Ramos (cell line): ENCODE measurements around the gene SDHAF3.
"Not testable (repeated sequence)": the region's sequence is repeated elsewhere in the genome, so short reads cannot be mapped to it uniquely, and the experiment has no call there.

Source experiments
- in situ Hi-C: fragments of 300-500 bp; cut with MboI; formaldehyde crosslinking; loops from one replicate; pipeline ENCODE4 v1.14.3; 2022; ENCODE audit warnings: low sequenced_read_pairs; ENCODE audit not compliant: unreplicated experiment

Gene SDHAF3

GRCh38 chr7:97117372-97118188 is at the start of gene SDHAF3:
Gene SDHAF3 (plus strand): TSS chr7:97117698. CDS start chr7:97117724, 26 bp downstream.
- in situ Hi-C loops: no loop called here

DNA sequence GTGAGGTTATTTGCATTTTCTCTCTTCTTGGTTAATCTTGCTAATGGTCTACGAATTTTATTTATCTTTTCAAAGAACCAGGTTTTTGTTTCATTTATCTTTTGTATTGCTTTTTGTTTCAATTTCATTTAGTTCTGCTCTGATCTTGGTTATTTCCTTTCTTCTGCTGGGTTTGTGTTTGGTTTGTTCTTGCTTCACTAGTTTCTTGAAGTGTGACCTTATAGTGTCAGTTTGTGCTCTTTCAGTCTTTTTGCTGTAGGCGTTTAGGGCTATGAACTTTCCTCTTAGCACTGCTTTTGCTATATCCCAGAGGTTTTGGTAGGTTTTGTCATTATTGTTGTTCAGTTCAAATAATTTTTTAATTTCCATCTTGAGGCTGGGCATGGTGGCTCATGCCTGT is 45.5 kb upstream of the SDHAF3 start:
- in situ Hi-C loops: not testable (repeated sequence)

- in situ Hi-C loops: no loop called here
Measured at GRCh38 chr7:97075928-97076327, 41.6 kb upstream of the SDHAF3 start.

DNA sequence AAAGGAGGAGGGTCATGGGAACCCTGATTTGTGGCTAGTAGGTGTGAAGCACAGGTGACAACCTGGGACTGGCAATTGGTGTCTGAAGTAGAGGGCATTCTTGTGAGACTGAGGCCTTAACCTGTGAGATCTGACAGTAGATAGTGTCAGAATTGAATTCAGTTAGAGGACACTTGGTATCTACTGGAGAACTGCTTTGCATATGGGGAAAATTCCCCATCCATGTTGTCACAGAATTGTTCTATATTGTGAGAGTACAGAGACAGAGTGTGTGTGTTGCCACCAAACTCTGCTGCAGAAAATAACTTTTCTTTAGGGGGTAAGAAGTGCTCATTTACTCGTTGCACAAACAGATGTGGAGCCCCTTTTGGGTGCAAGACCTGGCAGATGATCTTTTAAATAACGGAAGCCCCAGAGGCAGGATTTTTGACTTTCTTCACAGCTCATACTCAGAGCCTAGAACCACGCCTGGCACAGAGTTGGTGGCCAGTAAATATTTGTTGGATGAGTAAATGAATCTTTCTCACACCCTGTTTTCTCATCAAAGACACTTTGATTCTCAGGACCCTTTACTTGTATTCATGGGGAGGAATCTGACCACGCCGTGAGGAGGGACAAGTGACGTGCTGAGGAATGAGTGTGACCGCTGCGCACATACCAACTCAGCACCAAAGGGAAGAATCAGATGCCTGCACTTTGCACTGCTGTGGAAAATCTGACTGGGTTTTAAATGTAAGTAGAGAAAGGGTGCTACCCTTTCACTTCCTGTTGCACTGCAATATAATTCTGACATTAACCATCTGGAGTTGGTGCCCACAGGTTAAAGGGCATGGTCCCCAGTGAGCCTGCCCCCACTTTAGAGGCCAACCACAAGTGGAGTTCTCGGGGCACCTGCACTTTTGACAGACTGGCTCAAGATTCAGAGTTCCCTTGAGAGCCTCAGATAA is 39.2 kb upstream of the SDHAF3 start:
- in situ Hi-C loops: no loop called here

DNA sequence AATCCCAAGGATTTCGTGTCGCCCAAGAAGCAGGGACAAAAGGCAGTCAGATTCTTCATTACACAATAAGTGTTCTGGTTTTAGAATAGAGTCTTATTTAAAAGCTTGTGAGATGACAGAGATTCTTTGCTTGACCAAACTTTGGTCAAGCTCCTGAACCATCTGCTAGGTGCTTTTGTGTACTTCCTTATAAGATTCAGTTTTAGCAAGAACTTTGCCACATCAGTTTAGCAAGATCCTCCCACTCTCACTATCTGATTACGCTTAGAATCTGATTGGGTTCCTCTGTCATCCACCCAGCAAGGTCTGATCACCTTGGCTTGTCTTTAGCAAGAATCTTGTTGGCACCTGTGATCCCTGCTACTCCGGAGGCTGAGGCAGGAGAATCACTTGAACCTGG is 38.2 kb upstream of the SDHAF3 start:
- in situ Hi-C loops: no loop called here

DNA sequence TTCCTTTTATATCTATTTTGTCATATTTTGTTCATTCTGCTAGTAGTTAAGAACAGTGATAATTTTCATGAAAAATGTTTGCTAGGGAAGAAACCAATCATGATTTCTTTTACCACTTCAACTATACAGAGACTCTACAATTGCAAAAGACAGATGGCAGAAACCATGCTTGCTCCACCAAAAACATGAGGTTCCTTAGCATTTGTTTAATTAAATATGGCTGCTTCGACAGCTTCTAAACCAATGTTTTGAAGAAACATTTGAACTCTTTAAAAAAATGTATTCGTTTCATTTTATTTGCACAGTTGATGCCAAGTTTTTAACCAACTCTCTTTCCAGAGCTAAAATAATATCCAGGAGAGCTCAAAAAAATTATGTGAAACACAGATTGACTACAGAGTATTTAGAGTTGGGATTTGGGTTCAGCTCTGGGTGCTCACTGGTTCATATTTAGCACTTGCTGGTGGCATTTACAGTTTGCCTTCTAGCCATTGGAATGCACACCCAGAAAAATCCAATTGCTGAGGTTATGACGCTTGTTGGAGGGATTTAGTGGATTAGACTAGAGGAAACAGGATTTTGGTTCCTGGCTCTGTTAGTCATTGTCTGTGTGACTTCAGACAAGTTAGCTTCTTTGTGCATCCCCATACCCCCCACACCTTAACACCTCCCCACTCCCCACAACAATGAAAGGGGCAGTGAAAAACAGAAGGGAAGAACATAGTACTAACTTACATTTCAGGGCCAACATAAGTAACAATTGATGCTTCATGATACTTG is 35.8 kb upstream of the SDHAF3 start:
- in situ Hi-C loops: no loop called here

DNA sequence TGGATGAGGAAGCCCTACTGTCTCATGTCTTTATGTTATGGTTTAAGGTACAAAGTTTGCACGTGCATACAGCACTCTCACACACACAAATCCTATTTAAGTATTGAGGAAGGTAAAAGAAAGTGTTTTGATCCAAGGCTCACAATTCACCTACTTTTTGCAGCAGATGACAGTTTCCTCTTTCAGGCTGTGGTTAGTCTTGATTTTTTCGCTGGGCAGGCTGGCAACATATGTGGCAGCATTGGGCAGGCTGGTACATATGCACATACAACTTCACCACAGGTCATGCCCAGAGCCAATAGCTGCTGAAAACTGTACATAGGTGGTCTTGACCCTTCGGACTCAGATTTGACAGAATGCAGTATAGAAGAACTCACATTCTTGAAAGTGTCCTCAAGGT is 29.1 kb upstream of the SDHAF3 start:
- in situ Hi-C loops: no loop called here

DNA sequence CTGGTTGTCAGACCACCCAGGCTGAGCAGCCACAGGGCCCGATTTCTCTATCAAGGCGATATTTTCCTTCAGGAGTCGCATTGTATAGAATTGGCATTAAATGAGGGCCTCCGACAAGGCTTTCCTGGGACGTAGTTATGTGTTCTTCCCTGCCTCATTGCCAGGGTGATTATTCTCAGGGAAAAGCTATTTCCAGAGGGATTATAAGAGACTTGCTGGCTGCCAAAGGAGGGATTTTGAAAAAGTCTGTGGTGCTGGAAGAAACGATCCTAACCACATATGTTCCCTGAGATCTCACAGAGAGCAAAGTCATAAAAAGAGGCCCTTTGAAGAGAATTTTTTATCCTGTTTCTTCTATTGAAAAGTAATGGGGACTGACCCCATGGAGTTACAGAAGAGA is 27.7 kb upstream of the SDHAF3 start:
- in situ Hi-C loops: no loop called here

DNA sequence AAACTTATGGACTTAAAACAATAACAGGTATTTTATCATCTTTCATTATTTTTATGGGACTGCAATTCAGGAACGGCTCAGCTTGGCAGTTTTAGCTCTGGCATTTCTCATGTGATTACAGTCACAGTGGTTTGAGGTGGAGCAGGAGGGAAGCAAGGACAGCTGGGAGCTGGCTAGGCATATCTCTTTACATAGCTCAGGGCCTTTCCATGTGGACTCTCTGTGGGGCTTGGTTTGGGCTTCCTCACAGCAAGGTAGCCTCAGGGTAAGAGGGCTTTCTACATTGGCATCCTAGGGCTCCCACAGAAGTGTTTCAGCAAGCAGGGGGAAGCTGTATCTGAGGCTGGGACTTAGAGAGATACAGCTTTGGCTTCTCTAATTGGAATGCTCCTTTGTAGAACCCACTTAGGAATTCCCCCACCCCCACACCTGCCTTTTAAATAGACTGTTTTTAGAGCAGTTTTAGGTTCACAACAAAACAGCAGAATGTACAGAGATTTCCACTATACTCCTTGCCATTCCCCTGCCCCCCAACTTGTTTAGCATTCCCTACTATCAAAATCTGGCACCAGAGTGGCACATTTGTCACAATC is 26.6 kb upstream of the SDHAF3 start:
- in situ Hi-C loops: no loop called here

DNA sequence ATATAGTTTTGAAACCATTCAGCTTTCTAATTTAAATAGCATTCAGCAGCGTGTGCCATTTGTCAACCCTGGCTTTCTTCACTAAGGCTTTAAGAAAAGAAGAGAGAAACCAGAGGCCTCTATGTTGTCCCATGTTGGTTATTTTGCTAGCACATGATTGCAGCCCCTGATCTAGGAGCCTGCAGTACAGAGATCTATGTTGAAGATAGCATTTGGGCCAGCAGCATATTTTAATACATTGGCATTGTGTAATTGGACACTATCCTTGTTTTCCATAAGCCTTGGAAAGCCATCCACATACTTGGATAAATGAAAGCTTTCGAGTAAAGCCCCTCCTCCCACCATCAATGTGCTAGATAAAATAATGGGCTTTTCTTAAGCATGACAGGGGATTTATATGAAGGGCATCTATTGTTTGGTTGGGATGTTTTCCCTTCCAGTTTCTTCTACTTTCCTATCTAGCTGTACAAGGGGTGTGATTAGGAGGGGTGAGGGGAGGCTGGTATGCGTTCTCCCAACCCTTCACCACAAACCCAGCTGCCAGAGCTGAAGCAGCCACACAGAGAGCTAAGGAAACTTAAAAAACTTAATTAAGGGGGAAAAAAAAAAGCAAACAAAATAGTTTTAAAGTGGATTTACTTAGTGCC is 23.1 kb upstream of the SDHAF3 start:
- in situ Hi-C loops: no loop called here

- in situ Hi-C loops: no loop called here
Measured at GRCh38 chr7:97096037-97096436, 21.5 kb upstream of the SDHAF3 start.

GRCh38 chr7:97096661-97097060 is 20.8 kb upstream of the SDHAF3 start:
- in situ Hi-C loops: no loop called here

GRCh38 chr7:97104719-97105238 is 12.7 kb upstream of the SDHAF3 start:
- in situ Hi-C loops: loop anchor here (5.0 kb wide), 1 partner anchor 733 kb away; no protein-coding TSS in a partner anchor

DNA sequence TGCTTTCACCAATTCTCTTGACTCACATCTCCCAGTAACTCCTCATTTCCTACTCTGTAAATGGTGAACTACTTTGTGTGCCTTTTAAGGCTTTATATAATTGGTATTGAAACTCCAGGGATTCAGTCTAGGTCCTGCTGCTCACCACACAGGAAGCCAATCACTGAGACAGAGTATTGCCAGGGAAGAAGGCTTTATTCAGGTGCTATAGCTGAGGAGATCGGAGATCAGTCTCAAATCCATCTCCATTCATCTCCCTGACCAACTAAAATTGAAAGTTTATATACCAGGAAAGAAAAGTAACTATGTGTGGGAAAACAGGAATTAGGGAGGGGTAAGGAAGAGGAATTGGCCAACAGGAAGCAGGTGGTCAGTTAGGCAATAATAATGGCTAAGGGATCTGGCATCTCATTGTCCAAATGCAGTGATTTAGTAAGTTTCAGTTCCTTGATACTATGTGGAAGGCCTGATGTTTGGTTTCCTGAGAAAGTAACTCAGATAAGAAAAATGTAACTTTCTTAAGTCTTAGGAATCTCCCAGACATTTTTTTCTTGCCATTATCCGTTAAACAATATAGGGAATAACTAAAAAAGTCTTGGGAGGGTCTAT is 10.2 kb upstream of the SDHAF3 start:
- in situ Hi-C loops: no loop called here

DNA sequence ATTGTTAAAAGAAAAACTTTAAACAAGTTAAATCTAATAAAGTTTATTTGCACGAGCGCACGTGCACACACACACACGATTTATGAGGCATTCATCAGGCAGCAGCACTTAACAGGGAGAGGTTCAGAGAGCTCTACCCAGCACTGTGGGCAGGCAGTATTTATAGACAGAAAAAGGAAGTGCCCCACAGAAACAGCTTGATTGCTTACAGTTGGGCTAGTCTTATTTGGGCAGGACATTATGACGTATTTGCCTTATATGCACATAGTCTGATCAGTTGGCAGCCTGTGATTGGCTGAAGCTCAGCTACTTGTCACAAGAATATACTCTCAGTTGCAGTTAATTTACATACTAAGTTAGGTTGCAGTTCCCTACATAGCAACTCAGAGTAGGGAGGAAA is 1.2 kb upstream of the SDHAF3 start:
- in situ Hi-C loops: no loop called here

DNA sequence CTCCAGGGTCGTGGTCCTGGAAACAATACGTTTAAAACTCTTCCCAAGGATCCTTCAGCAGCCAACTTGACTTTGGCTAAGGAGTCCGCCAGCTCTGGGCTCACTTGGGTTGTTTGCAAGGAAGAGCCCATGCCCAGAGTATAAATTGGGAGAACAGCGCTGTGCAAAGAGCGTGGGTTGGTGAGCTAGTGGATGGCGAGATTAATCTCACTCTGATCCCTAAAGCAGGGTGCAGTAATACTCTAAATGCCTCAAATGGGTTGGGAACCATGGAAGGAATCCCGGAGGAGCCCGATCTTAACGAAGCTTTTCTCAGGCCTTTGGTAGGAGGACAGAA is 495 bp upstream of the SDHAF3 start:
- in situ Hi-C loops: no loop called here

GRCh38 chr7:97118306-97118917 is 914 bp downstream of the SDHAF3 start:
- in situ Hi-C loops: no loop called here

- in situ Hi-C loops: no loop called here
Measured at GRCh38 chr7:97119747-97120146, 2.2 kb downstream of the SDHAF3 start.
